ENCODE measurements around the gene TM9SF3.

Gene TM9SF3

GRCh38 chr10:96586419-96587263 lies at the start of gene TM9SF3:
TM9SF3 (minus strand) TSS chr10:96587012; CDS start chr10:96586835, 177 bp downstream.
- peak within 1 kb of the TSS; percentile 93 for H3K9ac ChIP-seq (ENCODE audit: low read length)
- H3K27ac ChIP-seq (ENCODE audit: low read depth, low read length, poor library complexity, severe bottlenecking), result peak within 1 kb of the TSS; percentile 83
- H3K4me2 ChIP-seq (ENCODE audit: low read length), result peak within 1 kb of the TSS; percentile 100
- peaks cover 43% of the 10 kb centered on the region for H3K79me2 ChIP-seq (ENCODE audit: insufficient read depth, low read length)
- no peak for TF ChIP-seq CTCF (IDR thresholded peaks at IDR 0.05; ENCODE audit: low read length)
- no peak for TF ChIP-seq EZH2 (IDR thresholded peaks at IDR 0.05; ENCODE audit: borderline replicate concordance, low read length)
- H3K9me3 ChIP-seq (ENCODE audit: low read length), result no peaks in the 10 kb centered on the region
- no peaks in the 10 kb centered on the region for H3K27me3 ChIP-seq (ENCODE audit: insufficient read depth, low read length)
- peaks cover 36% of the 10 kb centered on the region for H3K4me1 ChIP-seq (ENCODE audit: insufficient read depth, low read length, severe bottlenecking)
- no peaks in the 10 kb centered on the region for H4K20me1 ChIP-seq (ENCODE audit: insufficient read depth, low read length)
- no peaks in the 10 kb centered on the region for H3F3A ChIP-seq (ENCODE audit: insufficient read depth, low read length)
- no peaks in the 10 kb centered on the region for H3K9me2 ChIP-seq (ENCODE audit: low read depth, low read length)
- H2AFZ ChIP-seq (ENCODE audit: low read length), result no peak within 1 kb of the TSS; the same call in 1 of the 2 replicates
- peak within 1 kb of the TSS; percentile 91 for H3K4me3 ChIP-seq (ENCODE audit: low read depth, low read length, poor library complexity, severe bottlenecking)
- no peaks in the 10 kb centered on the region for H3K36me3 ChIP-seq (ENCODE audit: insufficient read depth, low read length)

GRCh38 chr10:96636551-96636950 lies 49.7 kb upstream of the TM9SF3 start:
- Histone ChIP-seq H4K20me1 (ENCODE audit: insufficient read depth, low read length) (no peaks in the 10 kb centered on the region), H3K9ac (ENCODE audit: low read length) (no peak overlapping the region), H3K27me3 (ENCODE audit: insufficient read depth, low read length) (no peaks in the 10 kb centered on the region), H3K9me2 (ENCODE audit: low read depth, low read length) (no peaks in the 10 kb centered on the region), H3K4me3 (ENCODE audit: low read depth, low read length, poor library complexity, severe bottlenecking) (no peak overlapping the region), H3K36me3 (ENCODE audit: insufficient read depth, low read length) (peaks cover 57% of the 10 kb centered on the region), H3F3A (ENCODE audit: insufficient read depth, low read length) (no peaks in the 10 kb centered on the region), H3K9me3 (ENCODE audit: low read length) (no peaks in the 10 kb centered on the region), H3K4me2 (ENCODE audit: low read length) (no peak overlapping the region), H3K4me1 (ENCODE audit: insufficient read depth, low read length, severe bottlenecking) (no peaks in the 10 kb centered on the region), H3K27ac (ENCODE audit: low read depth, low read length, poor library complexity, severe bottlenecking) (no peak overlapping the region), H2AFZ (ENCODE audit: low read length) (no peak overlapping the region), H3K79me2 (ENCODE audit: insufficient read depth, low read length) (no peaks in the 10 kb centered on the region)
- TF ChIP-seq CTCF (IDR thresholded peaks at IDR 0.05; ENCODE audit: low read length), result no peak

- H3K9me3 ChIP-seq (ENCODE audit: low read length), result no peaks in the 10 kb centered on the region
- H3K4me3 ChIP-seq (ENCODE audit: low read depth, low read length, poor library complexity, severe bottlenecking), result no peak overlapping the region
- H3K4me2 ChIP-seq (ENCODE audit: low read length), result no peak overlapping the region
- no peaks in the 10 kb centered on the region for H3K79me2 ChIP-seq (ENCODE audit: insufficient read depth, low read length)
- H3K9me2 ChIP-seq (ENCODE audit: low read depth, low read length), result no peaks in the 10 kb centered on the region
- no peaks in the 10 kb centered on the region for H4K20me1 ChIP-seq (ENCODE audit: insufficient read depth, low read length)
- H3K27me3 ChIP-seq (ENCODE audit: insufficient read depth, low read length), result no peaks in the 10 kb centered on the region
- no peak overlapping the region for H2AFZ ChIP-seq (ENCODE audit: low read length)
- H3K36me3 ChIP-seq (ENCODE audit: insufficient read depth, low read length), result peaks cover 50% of the 10 kb centered on the region
- TF ChIP-seq CTCF (IDR thresholded peaks at IDR 0.05; ENCODE audit: low read length) (no peak), EZH2 (IDR thresholded peaks at IDR 0.05; ENCODE audit: borderline replicate concordance, low read length) (no peak)
- no peaks in the 10 kb centered on the region for H3F3A ChIP-seq (ENCODE audit: insufficient read depth, low read length)
- no peaks in the 10 kb centered on the region for H3K4me1 ChIP-seq (ENCODE audit: insufficient read depth, low read length, severe bottlenecking)
- H3K27ac ChIP-seq (ENCODE audit: low read depth, low read length, poor library complexity, severe bottlenecking), result no peak overlapping the region
- H3K9ac ChIP-seq (ENCODE audit: low read length), result no peak overlapping the region
These were observed 46.3 kb upstream of the TM9SF3 start for GRCh38 chr10:96632974-96633710.
